Endothelial cell of umbilical vein (primary cell): ENCODE measurements around the gene DAAM1.

ENCODE experiments used
- EZH2 ChIP-seq: IDR thresholded peaks from 2 replicates; pipeline ENCODE4 v1.6.1; 2012; ENCODE audit warnings: borderline replicate concordance, low read depth, mild to moderate bottlenecking, moderate library complexity, low read length, inconsistent platforms; ENCODE audit not compliant: severe bottlenecking
- MAX ChIP-seq: IDR thresholded peaks from 2 replicates; pipeline ENCODE4 v1.6.1; 2011; ENCODE audit not compliant: insufficient read depth, insufficient read length
- POLR2A ChIP-seq: IDR thresholded peaks from 2 replicates; pipeline ENCODE4 v1.6.1; 2012; ENCODE audit warnings: low read depth, mild to moderate bottlenecking, control low read depth, low read length
- POLR2AphosphoS5 ChIP-seq: IDR thresholded peaks from 2 replicates; pipeline ENCODE4 v1.6.1; 2012; ENCODE audit warnings: low read depth, mild to moderate bottlenecking, control low read depth, low read length, moderate library complexity; ENCODE audit not compliant: insufficient read depth
- TF ChIP-seq, protein P1 (sequence below), 2 donors: IDR thresholded peaks; 1 replicate in 1 of 2; 2 replicates in 1 of 2; pipeline ENCODE4 v1.5.1; 2011; ENCODE audit warnings: low read length in 2 of 2, mild to moderate bottlenecking in 2 of 2, moderate library complexity in 2 of 2, control low read depth in 1 of 2, inconsistent platforms in 1 of 2, low read depth in 1 of 2; ENCODE audit not compliant: insufficient read depth in 1 of 2; ENCODE audit errors: extremely low read depth in 1 of 2

GRCh38 chr14:59245809-59246295 is 57.4 kb downstream of the DAAM1 start:
- no peak for TF ChIP-seq POLR2A
- TF ChIP-seq, protein P1, sequence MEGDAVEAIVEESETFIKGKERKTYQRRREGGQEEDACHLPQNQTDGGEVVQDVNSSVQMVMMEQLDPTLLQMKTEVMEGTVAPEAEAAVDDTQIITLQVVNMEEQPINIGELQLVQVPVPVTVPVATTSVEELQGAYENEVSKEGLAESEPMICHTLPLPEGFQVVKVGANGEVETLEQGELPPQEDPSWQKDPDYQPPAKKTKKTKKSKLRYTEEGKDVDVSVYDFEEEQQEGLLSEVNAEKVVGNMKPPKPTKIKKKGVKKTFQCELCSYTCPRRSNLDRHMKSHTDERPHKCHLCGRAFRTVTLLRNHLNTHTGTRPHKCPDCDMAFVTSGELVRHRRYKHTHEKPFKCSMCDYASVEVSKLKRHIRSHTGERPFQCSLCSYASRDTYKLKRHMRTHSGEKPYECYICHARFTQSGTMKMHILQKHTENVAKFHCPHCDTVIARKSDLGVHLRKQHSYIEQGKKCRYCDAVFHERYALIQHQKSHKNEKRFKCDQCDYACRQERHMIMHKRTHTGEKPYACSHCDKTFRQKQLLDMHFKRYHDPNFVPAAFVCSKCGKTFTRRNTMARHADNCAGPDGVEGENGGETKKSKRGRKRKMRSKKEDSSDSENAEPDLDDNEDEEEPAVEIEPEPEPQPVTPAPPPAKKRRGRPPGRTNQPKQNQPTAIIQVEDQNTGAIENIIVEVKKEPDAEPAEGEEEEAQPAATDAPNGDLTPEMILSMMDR (IDR thresholded peaks at IDR 0.05; ENCODE audit: extremely low read depth in 1 of 2, insufficient read depth in 1 of 2, low read depth in 1 of 2, low read length in 2 of 2) = no peak
- TF ChIP-seq EZH2 = no peak
- TF ChIP-seq MAX = no peak
- TF ChIP-seq POLR2AphosphoS5 = no peak
